ENCODE results near the gene SLC38A3.
"Not testable (repeated sequence)": the region's sequence is repeated elsewhere in the genome, so short reads cannot be mapped to it uniquely, and the experiment has no call there.

Gene SLC38A3

DNA sequence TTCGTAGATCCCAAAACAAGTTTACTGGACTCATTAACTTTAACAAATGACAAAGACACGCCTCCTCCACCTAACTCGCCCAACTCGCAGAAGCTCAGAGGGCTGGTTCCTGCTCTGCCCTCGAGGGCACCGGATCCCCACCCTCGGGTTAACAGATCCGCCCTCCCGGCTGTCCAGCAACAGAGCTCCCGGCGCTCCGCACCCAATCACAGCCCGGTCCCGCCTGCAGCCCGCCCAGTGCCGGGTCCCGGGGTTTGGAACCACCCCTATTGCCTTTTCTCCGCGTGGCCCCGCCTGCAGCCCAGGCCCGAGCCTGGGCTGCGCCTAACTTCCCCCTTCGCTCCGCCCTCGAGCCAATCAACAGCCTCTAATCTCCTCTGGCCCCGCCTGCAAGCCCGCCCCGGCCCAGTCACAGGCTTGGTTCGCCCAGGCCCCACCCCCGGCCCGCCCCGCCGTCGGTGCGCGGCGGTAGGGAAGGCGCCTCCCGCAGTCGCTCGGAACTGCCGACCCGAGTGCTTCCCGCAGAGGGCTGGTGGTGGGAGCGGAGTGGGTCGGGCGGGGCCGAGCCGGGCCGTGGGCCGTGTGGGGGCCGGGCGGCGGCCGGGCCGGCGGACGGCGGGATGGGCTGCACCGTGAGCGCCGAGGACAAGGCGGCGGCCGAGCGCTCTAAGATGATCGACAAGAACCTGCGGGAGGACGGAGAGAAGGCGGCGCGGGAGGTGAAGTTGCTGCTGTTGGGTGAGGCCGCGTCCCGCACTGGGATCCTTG, 30.8 kb downstream of the SLC38A3 start, which contains the start of gene GNAI2:
Gene GNAI2 (plus strand): TSS at position 489 of the 768 bp plus-strand sequence. CDS start 132 bp downstream, at position 621.
- FAIRE-seq: peak; percentile 86

GRCh38 chr3:50236484-50237132, 31.5 kb downstream of the SLC38A3 start:
- FAIRE-seq: no peak

- no peak for FAIRE-seq
Observed at GRCh38 chr3:50237133-50237651, 32.1 kb downstream of the SLC38A3 start.

DNA sequence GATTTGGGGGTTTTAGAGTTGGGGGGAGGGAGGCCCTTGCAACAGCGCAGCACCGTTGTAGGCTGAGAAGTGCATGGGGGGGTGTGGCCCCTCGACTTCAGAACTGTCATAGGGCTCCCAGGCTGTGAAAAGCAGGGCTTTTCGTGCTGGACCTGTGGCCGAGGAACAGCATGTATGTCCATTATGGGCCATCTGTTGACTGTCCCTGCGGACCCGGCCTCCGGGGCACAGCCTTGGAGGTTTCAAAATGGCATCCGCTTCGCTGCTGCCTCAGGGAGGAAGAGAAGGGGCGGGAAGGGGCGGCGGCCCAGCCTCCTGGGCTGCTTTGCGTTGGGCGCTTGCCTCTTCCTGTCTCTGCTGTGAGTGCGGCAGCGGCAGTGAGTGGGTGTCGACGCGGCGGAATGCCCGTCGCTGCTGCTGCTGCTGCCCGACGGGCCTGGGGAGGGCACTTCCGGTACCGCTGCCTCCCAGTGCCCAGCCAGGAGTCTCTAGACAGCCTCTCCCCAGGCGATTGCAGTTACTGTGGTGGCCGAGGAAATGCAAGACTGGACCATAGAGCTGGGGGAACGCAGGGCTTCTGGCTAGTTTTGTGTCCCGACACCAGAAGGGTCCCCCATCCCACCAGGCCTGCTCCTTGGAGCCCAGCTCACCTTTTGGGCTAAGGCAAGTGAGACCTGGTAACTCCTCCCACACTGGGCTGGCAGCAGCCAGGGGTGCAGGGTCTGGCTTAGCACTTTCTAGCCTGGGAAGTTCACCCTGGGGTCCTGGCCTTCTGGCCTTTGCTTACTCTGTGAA, 32.9 kb downstream of the SLC38A3 start:
- no peak for FAIRE-seq

DNA sequence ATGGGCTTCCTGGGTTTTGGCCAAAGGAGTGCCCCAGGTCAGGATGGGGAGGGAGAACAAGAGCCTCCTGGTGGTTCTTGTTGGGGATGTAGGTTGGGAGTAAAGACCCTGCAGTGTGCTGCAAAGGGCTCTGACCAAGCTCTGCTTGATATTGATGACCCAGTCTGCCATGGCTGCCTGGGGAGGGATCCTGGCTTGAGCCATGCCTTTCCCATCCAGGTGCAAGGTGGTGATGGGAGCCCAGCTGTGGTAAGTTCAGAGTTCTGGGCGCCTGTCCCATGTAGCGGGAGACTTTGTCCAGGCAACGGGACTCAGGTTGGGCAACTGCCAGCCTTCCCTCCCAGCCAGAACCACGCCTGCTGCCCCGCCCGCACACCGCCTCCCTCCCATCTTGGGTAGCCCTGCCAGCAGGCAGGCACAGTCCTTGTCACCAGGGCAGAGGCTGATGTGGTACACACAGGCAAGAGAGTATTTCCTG, 33.5 kb downstream of the SLC38A3 start:
- no peak for FAIRE-seq

- FAIRE-seq: no peak
Observed at GRCh38 chr3:50239649-50240048, 34.6 kb downstream of the SLC38A3 start.

DNA sequence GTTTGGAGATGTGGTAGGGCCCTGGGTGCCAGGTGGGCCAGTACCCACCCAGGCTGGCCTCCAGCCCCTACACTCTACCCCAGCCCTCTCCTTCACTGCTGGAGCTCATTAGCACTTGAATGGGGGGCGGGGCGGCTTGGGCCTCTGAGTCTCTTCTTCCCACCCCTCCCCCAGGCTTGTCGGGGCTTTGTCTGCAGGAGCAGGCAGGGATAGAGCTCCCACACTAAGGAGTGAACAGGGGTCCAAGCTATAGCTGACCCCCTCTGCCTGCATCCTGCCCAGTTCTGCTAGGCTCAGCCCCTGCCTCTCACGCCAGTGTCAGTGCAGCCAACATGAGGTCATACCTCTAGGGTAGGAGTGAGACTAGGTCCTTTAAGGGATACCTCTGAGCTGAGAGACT, 36.1 kb downstream of the SLC38A3 start:
- no peak for FAIRE-seq

GRCh38 chr3:50241713-50242380, 36.8 kb downstream of the SLC38A3 start:
- FAIRE-seq: no peak

DNA sequence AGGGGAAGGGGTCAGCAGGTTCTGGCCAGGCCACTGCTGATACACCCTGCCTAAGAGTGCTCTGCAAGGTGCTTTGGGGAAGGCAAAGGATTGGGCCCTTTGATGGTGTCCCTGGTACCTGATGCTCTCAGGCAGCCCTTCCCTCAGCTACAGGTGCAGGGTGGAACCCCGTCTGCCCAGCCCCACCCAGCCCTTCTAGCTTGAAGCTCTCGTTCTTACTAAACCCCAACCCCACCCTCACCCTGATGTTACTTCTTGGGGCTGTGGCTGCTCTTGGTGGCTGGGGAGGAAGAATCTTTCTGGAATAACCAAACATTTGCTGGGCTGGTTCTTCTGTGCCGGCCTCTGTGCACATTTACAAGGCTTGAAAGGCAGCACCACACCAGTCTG, 37.3 kb downstream of the SLC38A3 start:
- no peak for FAIRE-seq

- FAIRE-seq: no peak
Observed at GRCh38 chr3:50242851-50243542, 37.9 kb downstream of the SLC38A3 start.

DNA sequence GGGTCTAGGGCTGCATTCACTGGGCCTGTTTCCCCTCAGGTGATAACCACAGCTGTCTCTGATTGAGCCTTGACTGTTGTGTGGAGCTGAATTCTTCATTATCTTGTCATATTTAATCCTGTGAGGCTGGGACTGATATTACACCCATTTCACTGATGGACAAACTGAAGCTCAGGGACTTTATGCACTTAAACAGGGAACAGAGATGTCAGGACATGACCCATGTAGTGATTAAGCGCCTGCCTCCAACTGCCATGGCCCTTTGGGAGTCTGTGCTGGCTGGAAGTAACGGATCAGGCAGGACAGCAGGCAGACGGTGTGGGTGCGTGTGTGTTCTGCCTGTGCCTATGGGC, 38.4 kb downstream of the SLC38A3 start:
- no peak for FAIRE-seq

DNA sequence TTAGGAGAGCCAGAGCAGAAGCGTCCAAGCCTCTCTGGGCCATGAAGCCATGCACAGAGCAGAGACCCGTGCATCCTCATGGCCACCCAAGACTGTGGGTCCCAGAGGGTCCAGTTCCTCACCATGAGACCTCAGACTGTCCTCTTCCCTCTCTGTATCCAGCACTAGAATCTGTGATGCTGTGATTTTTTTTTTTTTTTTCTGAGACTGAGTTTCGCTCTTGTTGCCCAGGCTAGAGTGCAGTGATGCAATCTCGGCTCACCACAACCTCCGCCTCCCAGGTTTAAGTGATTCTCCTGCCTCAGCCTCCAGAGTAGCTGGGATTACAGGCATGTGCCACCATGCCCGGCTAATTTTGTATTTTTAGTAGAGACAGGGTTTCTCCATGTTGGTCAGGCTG, 39.7 kb downstream of the SLC38A3 start:
- FAIRE-seq: not testable (repeated sequence)

- FAIRE-seq: no peak
Observed at GRCh38 chr3:50245251-50245745, 40.2 kb downstream of the SLC38A3 start.

- no peak for FAIRE-seq
Observed at GRCh38 chr3:50245831-50246516, 40.9 kb downstream of the SLC38A3 start.

GRCh38 chr3:50246517-50246954, 41.5 kb downstream of the SLC38A3 start:
- no peak for FAIRE-seq

GRCh38 chr3:50248387-50248786, 43.3 kb downstream of the SLC38A3 start:
- no peak for FAIRE-seq

- no peak for FAIRE-seq
Observed at GRCh38 chr3:50249457-50249856, 44.4 kb downstream of the SLC38A3 start.

GRCh38 chr3:50250514-50250913, 45.4 kb downstream of the SLC38A3 start:
- FAIRE-seq: no peak

- no peak for FAIRE-seq
Observed at GRCh38 chr3:50251220-50251619, 46.1 kb downstream of the SLC38A3 start.

DNA sequence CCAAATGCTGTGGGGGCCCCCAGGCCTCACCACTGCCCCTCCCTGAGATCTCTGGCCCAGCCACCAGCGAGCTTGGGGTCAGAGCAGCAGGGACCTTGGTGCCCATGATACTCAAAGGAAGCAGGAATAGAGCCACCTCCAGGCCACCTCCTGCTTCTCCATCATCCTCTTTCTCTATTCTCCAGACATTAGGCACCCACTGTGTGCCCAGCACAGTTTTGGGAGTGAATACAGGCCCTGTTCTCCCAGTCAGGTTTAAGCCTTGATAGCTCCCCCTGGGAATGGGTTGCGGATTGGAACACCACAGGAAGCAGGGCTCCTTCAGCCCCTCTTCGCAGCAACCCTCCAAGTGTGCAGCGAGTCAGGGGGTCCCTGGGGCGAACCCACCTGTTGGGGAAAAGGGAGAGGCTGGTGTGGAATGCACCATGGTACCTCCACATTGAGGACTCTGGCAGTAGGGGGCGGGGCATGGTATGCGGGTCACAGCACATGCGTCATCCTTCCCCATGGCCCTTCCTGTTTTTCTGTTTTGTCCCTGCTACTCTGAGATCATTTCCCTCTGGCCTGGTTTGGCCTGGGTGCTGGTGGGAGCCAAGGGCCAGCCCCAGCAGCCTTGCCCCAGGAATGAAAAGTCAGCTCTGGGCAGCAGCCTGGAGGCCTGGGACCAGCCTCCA, 49.6 kb downstream of the SLC38A3 start:
- no peak for FAIRE-seq

DNA sequence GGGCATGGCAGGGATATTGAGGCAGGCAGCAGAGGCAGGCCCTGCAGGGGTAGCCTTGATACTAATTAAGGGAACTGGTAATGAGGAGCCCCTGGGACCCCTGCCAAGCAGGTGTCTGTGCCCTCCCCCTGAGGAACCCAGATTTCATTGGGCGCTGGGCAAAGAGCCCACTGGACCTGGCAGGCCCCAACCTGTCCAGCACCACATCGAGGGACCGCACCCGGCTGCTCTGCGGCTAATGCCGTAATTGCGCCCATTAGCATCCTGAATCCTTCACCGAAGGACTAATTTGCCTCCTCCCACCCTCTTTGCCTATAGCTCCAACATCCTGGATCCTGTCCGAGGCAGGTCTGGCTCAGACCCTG, 50.2 kb downstream of the SLC38A3 start:
- FAIRE-seq: no peak
